Chondrocyte (in vitro differentiated cells): ENCODE data around the gene KAZN. TPM values are rescaled to one million over a fixed set of nuclear protein-coding genes. Genes with fewer than 3 reads are reported as not detected.
A peak's percentile ranks its signal among the peaks of the same experiment; 100 is the strongest.

Experiments
- DNase-seq: peaks from one replicate; pipeline ENCODE4 v3.0.0; 2021; ENCODE audit warnings: mixed read lengths, low spot score
- H3K27ac Mint-ChIP-seq: one replicate; pipeline ENCODE4 v1.8.0; 2021; ENCODE audit warnings: mild to moderate bottlenecking, moderate library complexity, mixed read lengths; ENCODE audit not compliant: unreplicated experiment
- H3K27me3 Mint-ChIP-seq: 2 replicates; pipeline ENCODE4 v1.8.0; 2021; ENCODE audit warnings: low read depth, mixed read lengths
- H3K36me3 Mint-ChIP-seq: 2 replicates; pipeline ENCODE4 v1.8.0; 2021; ENCODE audit warnings: low read depth, mixed read lengths
- H3K4me1 Mint-ChIP-seq: 2 replicates; pipeline ENCODE4 v1.8.0; 2021; ENCODE audit warnings: low read depth, mild to moderate bottlenecking, mixed read lengths
- H3K4me3 Mint-ChIP-seq: one replicate; pipeline ENCODE4 v1.8.0; 2021; ENCODE audit warnings: mild to moderate bottlenecking, moderate library complexity, mixed read lengths; ENCODE audit not compliant: unreplicated experiment
- H3K9me3 Mint-ChIP-seq: 2 replicates; pipeline ENCODE4 v1.8.0; 2021; ENCODE audit warnings: low read depth, mixed read lengths
- CTCF ChIP-seq: fragments of 200-600 bp; sonication (generic); IDR thresholded peaks from 2 replicates; pipeline ENCODE4 v1.5.0; 2021; ENCODE audit warnings: antibody characterized with exemption, mild to moderate bottlenecking, moderate library complexity
- total RNA-seq: library from RNA; stranded (reverse); gene quantifications from 3 replicates; pipeline ENCODE4 v1.2.1, GENCODE V29; 2021

KAZN gene
- total RNA-seq, 1 donor from 2014 or later, result 29.6 TPM

GRCh38 chr1:15088281-15088971 is 489.9 kb downstream of the KAZN start:
- Mint-ChIP-seq H3K27ac (no peak overlapping the region), H3K4me3 (no peak overlapping the region), H3K36me3 (no peaks in the 10 kb centered on the region), H3K27me3 (peaks cover 2% of the 10 kb centered on the region), H3K4me1 (peaks cover 15% of the 10 kb centered on the region), H3K9me3 (no peaks in the 10 kb centered on the region)
- no peak for TF ChIP-seq CTCF
- peak; percentile 27 for DNase-seq

- Mint-ChIP-seq H3K27ac (no peak overlapping the region), H3K4me1 (peaks cover 15% of the 10 kb centered on the region), H3K9me3 (no peaks in the 10 kb centered on the region), H3K4me3 (no peak overlapping the region), H3K36me3 (no peaks in the 10 kb centered on the region), H3K27me3 (peaks cover 2% of the 10 kb centered on the region)
- TF ChIP-seq CTCF, result no peak
- no peak for DNase-seq
Observed at GRCh38 chr1:15089258-15089992, 490.9 kb downstream of the KAZN start.

GRCh38 chr1:15090373-15090772 is 491.9 kb downstream of the KAZN start:
- no peak for TF ChIP-seq CTCF
- Mint-ChIP-seq H3K9me3 (no peaks in the 10 kb centered on the region), H3K27ac (no peak overlapping the region)

GRCh38 chr1:15094056-15094455 is 495.6 kb downstream of the KAZN start:
- no peaks in the 10 kb centered on the region for H3K36me3 Mint-ChIP-seq
- H3K4me1 Mint-ChIP-seq, result peaks cover 11% of the 10 kb centered on the region
- no peak overlapping the region for H3K4me3 Mint-ChIP-seq
- DNase-seq, result no peak
- no peak overlapping the region for H3K27ac Mint-ChIP-seq
- H3K9me3 Mint-ChIP-seq, result no peaks in the 10 kb centered on the region
- H3K27me3 Mint-ChIP-seq, result peaks cover 6% of the 10 kb centered on the region
- no peak for TF ChIP-seq CTCF

More at GRCh38 chr1:15090373-15090772, 491.9 kb downstream of the KAZN start:
- Mint-ChIP-seq H3K27me3 (peaks cover 2% of the 10 kb centered on the region), H3K4me1 (peaks cover 15% of the 10 kb centered on the region), H3K36me3 (no peaks in the 10 kb centered on the region), H3K4me3 (no peak overlapping the region)
- DNase-seq, result no peak

GRCh38 chr1:15094719-15095495 is 496.4 kb downstream of the KAZN start:
- no peaks in the 10 kb centered on the region for H3K9me3 Mint-ChIP-seq
- no peak overlapping the region for H3K27ac Mint-ChIP-seq
- no peak for TF ChIP-seq CTCF
- H3K36me3 Mint-ChIP-seq, result no peaks in the 10 kb centered on the region
- DNase-seq, result peak; percentile 79
- H3K4me3 Mint-ChIP-seq, result no peak overlapping the region
- H3K27me3 Mint-ChIP-seq, result peaks cover 13% of the 10 kb centered on the region
- H3K4me1 Mint-ChIP-seq, result peaks cover 3% of the 10 kb centered on the region
